HL-60 (cell line): Measurements from ENCODE around the gene SLC24A3.

Experiments used
- DNase-seq, 2 experiments: peaks; one replicate each; pipeline ENCODE4 v3.0.0-alpha.2; 2010 to 2020; ENCODE audit warnings: low read depth in 1 of 2, low spot score in 1 of 2
- H3K27ac ChIP-seq: fragments of 250-450 bp; sonication (Bioruptor Pico); replicated peaks from 2 replicates; pipeline ENCODE4 v1.5.1; 2020; ENCODE audit warnings: mild to moderate bottlenecking, moderate library complexity
- H3K27me3 ChIP-seq: fragments of 250-450 bp; sonication (Bioruptor Pico); 2 replicates; pipeline ENCODE4 v1.5.1; 2021; ENCODE audit warnings: mild to moderate bottlenecking, moderate library complexity; ENCODE audit not compliant: insufficient read depth, poor library complexity, severe bottlenecking
- H3K4me3 ChIP-seq: replicated peaks from 2 replicates; pipeline ENCODE4 v1.5.1; 2011; ENCODE audit warnings: mild to moderate bottlenecking, control low read depth, low read length; ENCODE audit not compliant: insufficient read depth
- GABPA ChIP-seq: IDR thresholded peaks from 2 replicates; pipeline ENCODE4 v1.6.1; 2012; ENCODE audit warnings: low read depth
- POLR2AphosphoS5 ChIP-seq: IDR thresholded peaks from 2 replicates; pipeline ENCODE4 v1.6.1; 2012; ENCODE audit warnings: low read depth
- SPI1 ChIP-seq: IDR thresholded peaks from 2 replicates; pipeline ENCODE4 v1.6.1; 2012; ENCODE audit warnings: low read depth, mild to moderate bottlenecking, borderline replicate concordance
- TF ChIP-seq, protein P1 (sequence below): IDR thresholded peaks from one replicate; pipeline ENCODE4 v1.5.1; 2011; ENCODE audit warnings: low read length, control low read depth, inconsistent platforms; ENCODE audit not compliant: insufficient read depth
- TF ChIP-seq, protein P2 (sequence below): IDR thresholded peaks from 2 replicates; pipeline ENCODE4 v1.6.1; 2012; ENCODE audit warnings: low read depth; ENCODE audit not compliant: insufficient replicate concordance

The SLC24A3 gene

DNA sequence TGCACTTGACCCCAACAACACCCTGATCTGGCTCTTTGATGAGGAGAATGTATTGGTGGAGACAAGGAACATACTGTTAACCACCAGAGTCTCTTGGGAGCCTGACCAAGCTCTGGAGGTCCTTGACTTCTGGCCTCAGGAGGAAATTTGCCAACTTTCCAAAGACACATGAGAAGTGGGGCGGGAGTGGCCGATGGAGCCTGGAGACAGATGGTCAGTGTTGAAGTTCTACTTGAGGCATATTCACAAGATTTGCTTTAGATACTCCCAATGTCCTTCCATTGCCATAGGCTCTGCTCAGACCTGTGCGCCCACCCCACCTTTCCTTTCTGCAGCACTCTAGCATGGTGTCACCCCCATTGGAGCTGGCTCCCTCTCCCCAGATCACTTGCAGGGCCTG lies 241.0 kb downstream of the SLC24A3 start:
- no peaks in the 10 kb centered on the region for H3K27me3 ChIP-seq
- no peak for DNase-seq
- TF ChIP-seq SPI1, result no peak
- no peak for TF ChIP-seq GABPA
- TF ChIP-seq, protein P1, sequence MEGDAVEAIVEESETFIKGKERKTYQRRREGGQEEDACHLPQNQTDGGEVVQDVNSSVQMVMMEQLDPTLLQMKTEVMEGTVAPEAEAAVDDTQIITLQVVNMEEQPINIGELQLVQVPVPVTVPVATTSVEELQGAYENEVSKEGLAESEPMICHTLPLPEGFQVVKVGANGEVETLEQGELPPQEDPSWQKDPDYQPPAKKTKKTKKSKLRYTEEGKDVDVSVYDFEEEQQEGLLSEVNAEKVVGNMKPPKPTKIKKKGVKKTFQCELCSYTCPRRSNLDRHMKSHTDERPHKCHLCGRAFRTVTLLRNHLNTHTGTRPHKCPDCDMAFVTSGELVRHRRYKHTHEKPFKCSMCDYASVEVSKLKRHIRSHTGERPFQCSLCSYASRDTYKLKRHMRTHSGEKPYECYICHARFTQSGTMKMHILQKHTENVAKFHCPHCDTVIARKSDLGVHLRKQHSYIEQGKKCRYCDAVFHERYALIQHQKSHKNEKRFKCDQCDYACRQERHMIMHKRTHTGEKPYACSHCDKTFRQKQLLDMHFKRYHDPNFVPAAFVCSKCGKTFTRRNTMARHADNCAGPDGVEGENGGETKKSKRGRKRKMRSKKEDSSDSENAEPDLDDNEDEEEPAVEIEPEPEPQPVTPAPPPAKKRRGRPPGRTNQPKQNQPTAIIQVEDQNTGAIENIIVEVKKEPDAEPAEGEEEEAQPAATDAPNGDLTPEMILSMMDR, result no peak
- TF ChIP-seq, protein P2, sequence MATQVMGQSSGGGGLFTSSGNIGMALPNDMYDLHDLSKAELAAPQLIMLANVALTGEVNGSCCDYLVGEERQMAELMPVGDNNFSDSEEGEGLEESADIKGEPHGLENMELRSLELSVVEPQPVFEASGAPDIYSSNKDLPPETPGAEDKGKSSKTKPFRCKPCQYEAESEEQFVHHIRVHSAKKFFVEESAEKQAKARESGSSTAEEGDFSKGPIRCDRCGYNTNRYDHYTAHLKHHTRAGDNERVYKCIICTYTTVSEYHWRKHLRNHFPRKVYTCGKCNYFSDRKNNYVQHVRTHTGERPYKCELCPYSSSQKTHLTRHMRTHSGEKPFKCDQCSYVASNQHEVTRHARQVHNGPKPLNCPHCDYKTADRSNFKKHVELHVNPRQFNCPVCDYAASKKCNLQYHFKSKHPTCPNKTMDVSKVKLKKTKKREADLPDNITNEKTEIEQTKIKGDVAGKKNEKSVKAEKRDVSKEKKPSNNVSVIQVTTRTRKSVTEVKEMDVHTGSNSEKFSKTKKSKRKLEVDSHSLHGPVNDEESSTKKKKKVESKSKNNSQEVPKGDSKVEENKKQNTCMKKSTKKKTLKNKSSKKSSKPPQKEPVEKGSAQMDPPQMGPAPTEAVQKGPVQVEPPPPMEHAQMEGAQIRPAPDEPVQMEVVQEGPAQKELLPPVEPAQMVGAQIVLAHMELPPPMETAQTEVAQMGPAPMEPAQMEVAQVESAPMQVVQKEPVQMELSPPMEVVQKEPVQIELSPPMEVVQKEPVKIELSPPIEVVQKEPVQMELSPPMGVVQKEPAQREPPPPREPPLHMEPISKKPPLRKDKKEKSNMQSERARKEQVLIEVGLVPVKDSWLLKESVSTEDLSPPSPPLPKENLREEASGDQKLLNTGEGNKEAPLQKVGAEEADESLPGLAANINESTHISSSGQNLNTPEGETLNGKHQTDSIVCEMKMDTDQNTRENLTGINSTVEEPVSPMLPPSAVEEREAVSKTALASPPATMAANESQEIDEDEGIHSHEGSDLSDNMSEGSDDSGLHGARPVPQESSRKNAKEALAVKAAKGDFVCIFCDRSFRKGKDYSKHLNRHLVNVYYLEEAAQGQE, result no peak
- TF ChIP-seq POLR2AphosphoS5, result no peak
- H3K27ac ChIP-seq, result no peak overlapping the region
- H3K4me3 ChIP-seq, result no peak overlapping the region

DNA sequence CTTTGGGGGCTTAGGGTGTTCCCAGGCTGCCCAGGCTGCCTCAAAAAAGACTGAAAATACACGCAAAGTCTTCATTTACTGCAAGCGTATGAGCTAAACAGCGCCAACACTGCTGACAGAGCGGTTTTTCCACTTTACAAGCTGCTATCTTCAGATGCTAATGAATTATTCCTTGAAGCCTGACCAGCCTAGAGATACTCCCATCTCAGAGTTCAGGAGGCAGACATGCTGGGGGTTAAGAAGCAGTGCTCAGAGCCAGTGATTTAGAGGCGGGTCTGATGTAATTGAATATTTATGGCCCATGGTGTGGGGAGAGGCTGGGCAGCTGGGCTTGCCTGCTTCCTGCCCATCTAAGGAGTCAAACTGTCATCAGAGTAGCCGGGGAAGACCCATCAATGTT lies 241.4 kb downstream of the SLC24A3 start:
- DNase-seq, result no peak

DNA sequence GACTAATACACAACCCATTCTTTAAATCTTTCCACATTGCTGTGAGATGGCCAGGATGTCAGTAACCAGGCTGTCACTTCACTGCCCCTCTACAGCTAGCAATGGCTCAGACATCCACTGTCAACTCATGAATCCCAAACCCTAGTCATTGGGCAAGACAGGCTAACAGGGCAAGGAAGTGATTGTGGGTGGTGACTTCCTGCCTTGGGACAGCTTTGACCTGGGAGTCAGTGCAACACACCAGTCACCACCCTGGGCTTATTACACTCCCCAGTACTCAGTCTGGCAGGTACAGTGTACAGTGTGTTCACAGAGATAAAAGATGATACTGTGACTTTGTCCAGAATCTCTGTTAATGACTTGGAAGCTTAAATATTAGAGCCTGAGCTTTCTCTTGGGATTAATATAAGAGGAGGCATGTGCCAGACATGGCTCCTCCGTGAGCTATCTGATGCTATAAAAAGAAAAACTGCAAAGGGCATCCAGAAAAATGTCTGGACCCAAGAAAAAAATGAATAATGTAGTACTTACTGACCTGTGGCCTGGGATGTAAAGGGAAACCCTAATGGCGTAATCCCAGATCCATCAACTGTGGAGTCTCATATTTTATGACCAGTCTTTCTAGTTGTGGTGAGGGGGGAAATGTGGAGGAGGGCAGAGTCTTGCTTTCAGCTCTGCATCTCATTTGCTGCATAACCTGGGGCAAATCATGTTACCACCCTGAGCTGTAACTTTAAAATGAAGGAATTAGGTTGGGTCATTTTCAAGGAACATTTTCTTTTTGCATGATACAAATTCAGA lies 244.4 kb downstream of the SLC24A3 start:
- H3K4me3 ChIP-seq, result no peak overlapping the region
- TF ChIP-seq GABPA (no peak), SPI1 (no peak), POLR2AphosphoS5 (no peak)
- TF ChIP-seq, protein P2, result no peak
- TF ChIP-seq, protein P1, result no peak
- no peaks in the 10 kb centered on the region for H3K27me3 ChIP-seq
- DNase-seq, result no peak
- H3K27ac ChIP-seq, result no peak overlapping the region

More for the DNA sequence above, 241.4 kb downstream of the SLC24A3 start:
- H3K4me3 ChIP-seq, result no peak overlapping the region
- H3K27ac ChIP-seq, result no peak overlapping the region
- TF ChIP-seq, protein P2, result no peak
- TF ChIP-seq SPI1, result no peak
- TF ChIP-seq GABPA, result no peak
- TF ChIP-seq, protein P1, result no peak
- no peaks in the 10 kb centered on the region for H3K27me3 ChIP-seq
